22Rv1 (cell line): ENCODE results near the gene APH1B.

Experiments
- H3K27ac ChIP-seq: fragments of 450-650 bp; 2 replicates; pipeline ENCODE4 v1.5.1; 2017
- CTCF ChIP-seq: fragments of 450-650 bp; IDR thresholded peaks from 2 replicates; pipeline ENCODE4 v1.5.1; 2017; ENCODE audit warnings: mild to moderate bottlenecking
- ZFX ChIP-seq: fragments of 450-650 bp; IDR thresholded peaks from 2 replicates; pipeline ENCODE4 v1.6.1; 2017; ENCODE audit warnings: antibody characterized with exemption, borderline replicate concordance

The APH1B gene

GRCh38 chr15:63296195-63296594 is 18.8 kb downstream of the APH1B start:
- TF ChIP-seq ZFX (no peak), CTCF (no peak)
- no peak overlapping the region for H3K27ac ChIP-seq

DNA sequence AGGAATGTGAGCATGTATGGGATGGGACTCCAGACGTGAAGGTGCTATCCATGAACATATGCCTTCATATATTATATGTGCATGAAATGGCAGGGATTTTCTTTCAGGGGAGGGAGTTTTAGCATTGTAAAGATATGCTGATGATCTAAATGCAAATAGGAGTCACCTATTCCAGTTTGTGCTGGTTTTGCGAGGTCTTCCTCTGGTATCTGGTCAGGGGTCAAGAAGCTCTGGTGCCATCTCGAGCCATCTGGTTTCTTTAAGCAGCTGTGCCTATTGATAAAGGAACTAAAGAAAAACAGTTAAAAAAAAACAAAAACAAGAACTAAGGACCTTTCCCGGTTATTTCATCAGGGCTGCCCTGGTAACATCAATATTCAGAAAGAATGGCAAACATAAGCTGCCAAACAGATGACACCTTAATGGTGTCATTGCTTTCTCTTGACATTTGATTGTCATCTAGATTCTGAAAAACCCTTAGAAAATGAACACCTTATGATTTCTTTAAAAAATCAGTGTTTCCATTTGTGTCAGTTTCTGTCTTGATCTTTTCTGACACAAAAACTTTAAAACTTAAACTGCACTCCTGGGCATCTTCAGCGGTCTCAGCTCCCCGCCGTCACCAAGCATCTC is 22.7 kb downstream of the APH1B start:
- H3K27ac ChIP-seq, result no peak overlapping the region

GRCh38 chr15:63301088-63301487 is 23.7 kb downstream of the APH1B start:
- no peak overlapping the region for H3K27ac ChIP-seq
- TF ChIP-seq CTCF (no peak), ZFX (no peak)

More for the DNA sequence above, 22.7 kb downstream of the APH1B start:
- TF ChIP-seq CTCF (no peak), ZFX (no peak)

DNA sequence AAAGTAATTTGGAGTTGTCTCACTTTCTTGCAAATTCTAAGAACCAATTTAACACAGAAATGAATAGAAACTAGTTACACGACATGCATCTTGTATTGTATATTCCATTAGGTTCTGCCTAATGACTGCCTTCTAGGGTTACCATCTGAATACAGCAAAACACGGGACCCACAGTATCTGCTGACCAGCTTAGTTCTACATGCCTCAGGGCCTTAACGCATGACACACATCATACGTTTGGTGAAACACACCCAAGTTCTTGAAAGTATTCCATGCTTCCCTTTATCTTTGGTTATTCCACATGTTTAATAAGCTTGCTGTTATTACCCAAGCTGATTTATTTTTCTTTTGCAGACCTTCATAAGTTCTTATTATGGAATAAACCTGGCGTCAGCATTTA is 27.9 kb downstream of the APH1B start:
- TF ChIP-seq ZFX, result no peak
- no peak for TF ChIP-seq CTCF
- no peak overlapping the region for H3K27ac ChIP-seq

- no peak overlapping the region for H3K27ac ChIP-seq
- no peak for TF ChIP-seq ZFX
- TF ChIP-seq CTCF, result no peak
These were observed 29.2 kb downstream of the APH1B start for GRCh38 chr15:63306492-63307073.

- H3K27ac ChIP-seq, result no peak overlapping the region
- TF ChIP-seq ZFX, result no peak
- no peak for TF ChIP-seq CTCF
These were observed 31.1 kb downstream of the APH1B start for GRCh38 chr15:63308491-63308890.

GRCh38 chr15:63308947-63309346 is 31.5 kb downstream of the APH1B start:
- H3K27ac ChIP-seq, result no peak overlapping the region
- TF ChIP-seq ZFX, result no peak
- TF ChIP-seq CTCF, result no peak
